Measurements from ENCODE around the gene FSTL4.

GRCh38 chr5:133556551-133556950, 55.8 kb downstream of the FSTL4 start:
- TF ChIP-seq, protein P1, sequence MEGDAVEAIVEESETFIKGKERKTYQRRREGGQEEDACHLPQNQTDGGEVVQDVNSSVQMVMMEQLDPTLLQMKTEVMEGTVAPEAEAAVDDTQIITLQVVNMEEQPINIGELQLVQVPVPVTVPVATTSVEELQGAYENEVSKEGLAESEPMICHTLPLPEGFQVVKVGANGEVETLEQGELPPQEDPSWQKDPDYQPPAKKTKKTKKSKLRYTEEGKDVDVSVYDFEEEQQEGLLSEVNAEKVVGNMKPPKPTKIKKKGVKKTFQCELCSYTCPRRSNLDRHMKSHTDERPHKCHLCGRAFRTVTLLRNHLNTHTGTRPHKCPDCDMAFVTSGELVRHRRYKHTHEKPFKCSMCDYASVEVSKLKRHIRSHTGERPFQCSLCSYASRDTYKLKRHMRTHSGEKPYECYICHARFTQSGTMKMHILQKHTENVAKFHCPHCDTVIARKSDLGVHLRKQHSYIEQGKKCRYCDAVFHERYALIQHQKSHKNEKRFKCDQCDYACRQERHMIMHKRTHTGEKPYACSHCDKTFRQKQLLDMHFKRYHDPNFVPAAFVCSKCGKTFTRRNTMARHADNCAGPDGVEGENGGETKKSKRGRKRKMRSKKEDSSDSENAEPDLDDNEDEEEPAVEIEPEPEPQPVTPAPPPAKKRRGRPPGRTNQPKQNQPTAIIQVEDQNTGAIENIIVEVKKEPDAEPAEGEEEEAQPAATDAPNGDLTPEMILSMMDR (conservative IDR thresholded peaks at IDR 0.05; ENCODE audit: low read depth in 2 of 2): no peak
- TF ChIP-seq EZH2 (IDR thresholded peaks at IDR 0.05; ENCODE audit: low read depth, unreplicated experiment): no peak
- TF ChIP-seq, protein P2, sequence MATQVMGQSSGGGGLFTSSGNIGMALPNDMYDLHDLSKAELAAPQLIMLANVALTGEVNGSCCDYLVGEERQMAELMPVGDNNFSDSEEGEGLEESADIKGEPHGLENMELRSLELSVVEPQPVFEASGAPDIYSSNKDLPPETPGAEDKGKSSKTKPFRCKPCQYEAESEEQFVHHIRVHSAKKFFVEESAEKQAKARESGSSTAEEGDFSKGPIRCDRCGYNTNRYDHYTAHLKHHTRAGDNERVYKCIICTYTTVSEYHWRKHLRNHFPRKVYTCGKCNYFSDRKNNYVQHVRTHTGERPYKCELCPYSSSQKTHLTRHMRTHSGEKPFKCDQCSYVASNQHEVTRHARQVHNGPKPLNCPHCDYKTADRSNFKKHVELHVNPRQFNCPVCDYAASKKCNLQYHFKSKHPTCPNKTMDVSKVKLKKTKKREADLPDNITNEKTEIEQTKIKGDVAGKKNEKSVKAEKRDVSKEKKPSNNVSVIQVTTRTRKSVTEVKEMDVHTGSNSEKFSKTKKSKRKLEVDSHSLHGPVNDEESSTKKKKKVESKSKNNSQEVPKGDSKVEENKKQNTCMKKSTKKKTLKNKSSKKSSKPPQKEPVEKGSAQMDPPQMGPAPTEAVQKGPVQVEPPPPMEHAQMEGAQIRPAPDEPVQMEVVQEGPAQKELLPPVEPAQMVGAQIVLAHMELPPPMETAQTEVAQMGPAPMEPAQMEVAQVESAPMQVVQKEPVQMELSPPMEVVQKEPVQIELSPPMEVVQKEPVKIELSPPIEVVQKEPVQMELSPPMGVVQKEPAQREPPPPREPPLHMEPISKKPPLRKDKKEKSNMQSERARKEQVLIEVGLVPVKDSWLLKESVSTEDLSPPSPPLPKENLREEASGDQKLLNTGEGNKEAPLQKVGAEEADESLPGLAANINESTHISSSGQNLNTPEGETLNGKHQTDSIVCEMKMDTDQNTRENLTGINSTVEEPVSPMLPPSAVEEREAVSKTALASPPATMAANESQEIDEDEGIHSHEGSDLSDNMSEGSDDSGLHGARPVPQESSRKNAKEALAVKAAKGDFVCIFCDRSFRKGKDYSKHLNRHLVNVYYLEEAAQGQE (IDR thresholded peaks at IDR 0.05; ENCODE audit: unreplicated experiment): no peak
- TF ChIP-seq POLR2AphosphoS5 (IDR thresholded peaks at IDR 0.05; ENCODE audit: low read depth): no peak
- TF ChIP-seq EZH2phosphoT487 (IDR thresholded peaks at IDR 0.05; ENCODE audit: unreplicated experiment): no peak
- no peak for TF ChIP-seq NANOG (IDR thresholded peaks at IDR 0.05; ENCODE audit: borderline replicate concordance)
- no peak for TF ChIP-seq CREB1 (CRISPR knock-in tag; IDR thresholded peaks at IDR 0.05; ENCODE audit: low read depth)
- TF ChIP-seq JUNB (IDR thresholded peaks at IDR 0.05; ENCODE audit: unreplicated experiment): no peak
- no peak for TF ChIP-seq ZNF114 (CRISPR knock-in tag; IDR thresholded peaks at IDR 0.05)
- no peak for TF ChIP-seq STAT1 (IDR thresholded peaks at IDR 0.05; ENCODE audit: unreplicated experiment)
- TF ChIP-seq, protein P3, sequence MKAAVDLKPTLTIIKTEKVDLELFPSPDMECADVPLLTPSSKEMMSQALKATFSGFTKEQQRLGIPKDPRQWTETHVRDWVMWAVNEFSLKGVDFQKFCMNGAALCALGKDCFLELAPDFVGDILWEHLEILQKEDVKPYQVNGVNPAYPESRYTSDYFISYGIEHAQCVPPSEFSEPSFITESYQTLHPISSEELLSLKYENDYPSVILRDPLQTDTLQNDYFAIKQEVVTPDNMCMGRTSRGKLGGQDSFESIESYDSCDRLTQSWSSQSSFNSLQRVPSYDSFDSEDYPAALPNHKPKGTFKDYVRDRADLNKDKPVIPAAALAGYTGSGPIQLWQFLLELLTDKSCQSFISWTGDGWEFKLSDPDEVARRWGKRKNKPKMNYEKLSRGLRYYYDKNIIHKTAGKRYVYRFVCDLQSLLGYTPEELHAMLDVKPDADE (IDR thresholded peaks at IDR 0.05): no peak
- TF ChIP-seq ZNF331 (CRISPR knock-in tag; IDR thresholded peaks at IDR 0.05; ENCODE audit: low read depth): no peak
- TF ChIP-seq ZNF462 (CRISPR knock-in tag; IDR thresholded peaks at IDR 0.05): no peak
